ENCODE data around the gene LRRIQ4. TPM values are rescaled to one million over a fixed set of nuclear protein-coding genes. Genes with fewer than 3 reads are reported as not detected.

LRRIQ4 gene
- total RNA-seq (2013), result not detected
- polyA plus RNA-seq, result not detected
- not detected in 2 replicates for polyA minus RNA-seq
- total RNA-seq, result 0 to 1.7 (median 0.08) reads per million in 11 experiments

- peak; percentile 40 to 61 (median 60) for DNase-seq
- peaks cover 0 to 8% of the 10 kb centered on the region in 2 donors for H3K9me3 ChIP-seq (replicated peaks in 1 of 2; ENCODE audit: control insufficient read depth in 1 of 2, insufficient read depth in 1 of 2, low read length in 2 of 2)
- H4K20me1 ChIP-seq (ENCODE audit: insufficient read depth, low read length), result no peaks in the 10 kb centered on the region
- WGBS (ENCODE audit: insufficient coverage), result 2% methylated on average over 52 of the region's 56 CpGs
- H3K4me1 ChIP-seq (ENCODE audit: control insufficient read depth in 1 of 2, insufficient read depth in 2 of 2, low read length in 2 of 2), result peaks cover 26 to 31% of the 10 kb centered on the region in 2 donors
- peak within 1 kb of the TSS; percentile 94 for H2AFZ ChIP-seq (ENCODE audit: insufficient read depth, low read depth, low read length, poor library complexity, severe bottlenecking)
- Mint-ChIP-seq H3K4me3 (peak within 1 kb of the TSS; percentile 89 to 96), H3K9me3 (peaks cover 6 to 20% (median 11%) of the 10 kb centered on the region in 7 donors), H3K27ac (peak within 1 kb of the TSS; percentile 35 to 85 (median 58)), H3K4me1 (peaks cover 27% of the 10 kb centered on the region), H3K27me3 (ENCODE audit: low read depth in 3 of 3) (peaks cover 0 to 4% (median 2%) of the 10 kb centered on the region in 3 donors), H3K36me3 (peaks cover 2 to 3% of the 10 kb centered on the region in 2 donors)
- H3K9ac ChIP-seq (ENCODE audit: insufficient read depth, low read length, poor library complexity, severe bottlenecking), result peak within 1 kb of the TSS; percentile 65
- H3K79me2 ChIP-seq (ENCODE audit: insufficient read depth, low read length), result no peaks in the 10 kb centered on the region
- peak within 1 kb of the TSS in 1 of 2 donors; percentile 6 for H3K27ac ChIP-seq (ENCODE audit: low read depth in 1 of 2, low read length in 2 of 2)
- H3K4me3 ChIP-seq (replicated peaks in 1 of 3; ENCODE audit: low read depth in 2 of 3, low read length in 3 of 3), result peak within 1 kb of the TSS; percentile 50 to 75 (median 59)
- H3K27me3 ChIP-seq (ENCODE audit: control insufficient read depth in 2 of 2, insufficient read depth in 2 of 2, low read length in 2 of 2), result peaks cover 0 to 3% of the 10 kb centered on the region in 2 donors
- H3K36me3 ChIP-seq (replicated peaks in 1 of 2; ENCODE audit: control insufficient read depth in 1 of 2, insufficient read depth in 2 of 2, low read length in 2 of 2), result no peaks in the 10 kb centered on the region
- intact Hi-C loops (cut with micrococcal nuclease), result no loop called here
- peak within 1 kb of the TSS; percentile 87 for H3K4me2 ChIP-seq (replicated peaks; ENCODE audit: extremely low read depth, low read length, poor library complexity, severe bottlenecking)
- TF ChIP-seq CTCF (IDR thresholded peaks at IDR 0.05), result no peak
Measured at GRCh38 chr3:169812332-169813235, at the start of gene LRRIQ4, which contains the start of gene LRRC34. Gene LRRIQ4, plus strand, starts transcription at chr3:169812870. Its CDS starts 9,052 bp downstream, at chr3:169821922. Gene LRRC34, minus strand, starts transcription at chr3:169812904. Its CDS starts 356 bp downstream, at chr3:169812548.

- H3K36me3 ChIP-seq (replicated peaks in 1 of 2; ENCODE audit: control insufficient read depth in 1 of 2, insufficient read depth in 2 of 2, low read length in 2 of 2), result no peaks in the 10 kb centered on the region
- Mint-ChIP-seq H3K36me3 (no peaks in the 10 kb centered on the region), H3K27me3 (ENCODE audit: low read depth in 3 of 3) (peaks cover 1 to 7% (median 2%) of the 10 kb centered on the region in 3 donors), H3K9me3 (peaks cover 2 to 13% (median 5%) of the 10 kb centered on the region in 7 donors), H3K27ac (peak overlapping the region; percentile 91 to 99 (median 96)), H3K4me1 (peaks cover 12% of the 10 kb centered on the region), H3K4me3 (peak overlapping the region; percentile 98 to 99)
- H3K4me2 ChIP-seq (replicated peaks; ENCODE audit: extremely low read depth, low read length, poor library complexity, severe bottlenecking), result peak overlapping the region; percentile 94
- H3K4me3 ChIP-seq (replicated peaks in 1 of 3; ENCODE audit: low read depth in 2 of 3, low read length in 3 of 3), result peak overlapping the region; percentile 70 to 95 (median 79)
- H3K9me3 ChIP-seq (replicated peaks in 1 of 2; ENCODE audit: control insufficient read depth in 1 of 2, insufficient read depth in 1 of 2, low read length in 2 of 2), result no peaks in the 10 kb centered on the region
- no peaks in the 10 kb centered on the region for H3K79me2 ChIP-seq (ENCODE audit: insufficient read depth, low read length)
- H3K27ac ChIP-seq (ENCODE audit: low read depth in 1 of 2, low read length in 2 of 2), result peak overlapping the region; percentile 88 to 93
- intact Hi-C loops (cut with micrococcal nuclease), result loop anchor here (10.0 kb wide), 2 partner anchors 100 to 200 kb away; partner anchors contain the start of genes LRRC31 (in 1 of the 2) and SEC62 (in 1 of the 2)
- 0% methylated on average over 46 of the region's 46 CpGs for WGBS (ENCODE audit: insufficient coverage)
- H2AFZ ChIP-seq (ENCODE audit: insufficient read depth, low read depth, low read length, poor library complexity, severe bottlenecking), result peak overlapping the region; percentile 89
- peak; percentile 64 to 78 (median 69) for DNase-seq
- no peaks in the 10 kb centered on the region for H3K27me3 ChIP-seq (ENCODE audit: control insufficient read depth in 2 of 2, insufficient read depth in 2 of 2, low read length in 2 of 2)
- H4K20me1 ChIP-seq (ENCODE audit: insufficient read depth, low read length), result no peaks in the 10 kb centered on the region
- no peak for TF ChIP-seq CTCF (IDR thresholded peaks at IDR 0.05)
- H3K4me1 ChIP-seq (ENCODE audit: control insufficient read depth in 1 of 2, insufficient read depth in 2 of 2, low read length in 2 of 2), result peaks cover 11 to 12% of the 10 kb centered on the region in 2 donors
- peak overlapping the region; percentile 90 for H3K9ac ChIP-seq (ENCODE audit: insufficient read depth, low read length, poor library complexity, severe bottlenecking)
Measured at GRCh38 chr3:169764312-169764881, 48.3 kb upstream of the LRRIQ4 start.

Data from CD14-positive monocyte (primary cell).